Endothelial cell of umbilical vein (primary cell): ENCODE data around the gene PLOD1. TPM values are rescaled to one million over a fixed set of nuclear protein-coding genes. Genes with fewer than 3 reads are reported as not detected.

Experiments used
- BruUV-seq: library from RNA; stranded (reverse); fragments of 400-500 nt; replicated peaks from 2 replicates; lab custom pipeline; 2021; lab: Mats Ljungman, UMichigan
- CTCF ChIA-PET: fragments of 300-600, 350-600 bp; sonication (Branson Sonifier 250); formaldehyde crosslinking; loops from one replicate; lab custom pipeline; 2021; ENCODE audit warnings: antibody characterized with exemption, inconsistent platforms; lab: Charles Lee
- POLR2A ChIA-PET: fragments of 300-600, 350-600 bp; sonication (Branson Sonifier 250); formaldehyde crosslinking; loops from one replicate; lab custom pipeline; 2021; ENCODE audit warnings: antibody characterized with exemption, inconsistent platforms; lab: Charles Lee
- DNase-seq: peaks from one replicate; pipeline ENCODE4 v3.0.0-alpha.2; 2011; ENCODE audit warnings: low read depth, low spot score
- FAIRE-seq: peaks from 2 replicates; lab custom pipeline; 2011; peaks lifted over from hg19 to GRCh38; lab: Jason Lieb, UNC
- H2AFZ ChIP-seq: 2 replicates; pipeline ENCODE4 v1.6.0; 2012; ENCODE audit warnings: low read depth, low read length, control low read depth, inconsistent platforms
- H3K27ac ChIP-seq: 2 replicates; pipeline ENCODE4 v1.5.1; 2011; ENCODE audit warnings: low read depth, mild to moderate bottlenecking, control low read depth, low read length, moderate library complexity; ENCODE audit not compliant: insufficient read depth
- H3K27me3 ChIP-seq, 2 experiments: 2 replicates each; pipeline versions ENCODE4 v1.6.0 to v1.6.1; 2011; ENCODE audit warnings: low read length in 2 of 2, mixed read lengths in 1 of 2; ENCODE audit not compliant: control insufficient read depth in 2 of 2, insufficient read depth in 2 of 2
- H3K36me3 ChIP-seq, 2 experiments: 2 replicates in 1 of 2; 3 replicates in 1 of 2; pipeline ENCODE4 v1.5.1; 2011; ENCODE audit warnings: low read length in 2 of 2, mild to moderate bottlenecking in 1 of 2, moderate library complexity in 1 of 2; ENCODE audit not compliant: control insufficient read depth in 2 of 2, insufficient read depth in 2 of 2; ENCODE audit errors: extremely low read depth in 1 of 2
- H3K4me1 ChIP-seq: 3 replicates; pipeline ENCODE4 v1.5.1; 2011; ENCODE audit warnings: mild to moderate bottlenecking, low read length; ENCODE audit not compliant: control insufficient read depth, insufficient read depth; ENCODE audit errors: extremely low read depth
- H3K4me2 ChIP-seq: 2 replicates; pipeline ENCODE4 v1.6.1; 2011; ENCODE audit warnings: low read length, control low read depth, mixed read lengths; ENCODE audit not compliant: insufficient read depth
- H3K4me3 ChIP-seq, 3 experiments: fragments of 200-600 bp in 1 of 3; sonication (generic), shearing (Covaris generic) in 1 of 3; replicated peaks in 1 of 3; 2 replicates each; pipeline ENCODE4 v1.5.1; 2011 to 2016; ENCODE audit warnings: control low read depth in 3 of 3, low read length in 3 of 3, mild to moderate bottlenecking in 2 of 3, inconsistent platforms in 1 of 3, low read depth in 1 of 3, moderate library complexity in 1 of 3; ENCODE audit not compliant: insufficient read depth in 1 of 3
- H3K79me2 ChIP-seq: 2 replicates; pipeline ENCODE4 v1.6.0; 2012; ENCODE audit warnings: low read length, inconsistent platforms; ENCODE audit not compliant: control insufficient read depth, insufficient read depth
- H3K9ac ChIP-seq: replicated peaks from 2 replicates; pipeline ENCODE3; 2011; ENCODE audit warnings: low read length, control low read depth; ENCODE audit not compliant: insufficient read depth; ENCODE audit errors: extremely low read depth
- H3K9me1 ChIP-seq: replicated peaks from 3 replicates; pipeline ENCODE4 v1.6.0; 2011; ENCODE audit warnings: mild to moderate bottlenecking, low read length; ENCODE audit not compliant: control insufficient read depth, insufficient read depth; ENCODE audit errors: extremely low read depth
- H3K9me3 ChIP-seq: replicated peaks from 2 replicates; pipeline ENCODE4 v1.5.1; 2012; ENCODE audit warnings: low read length, inconsistent platforms; ENCODE audit not compliant: control insufficient read depth, insufficient read depth
- H4K20me1 ChIP-seq: replicated peaks from 2 replicates; pipeline ENCODE3; 2011; ENCODE audit warnings: mild to moderate bottlenecking, low read length; ENCODE audit not compliant: control insufficient read depth, insufficient read depth; ENCODE audit errors: extremely low read depth
- CTCF ChIP-seq, 2 donors: IDR thresholded peaks; 1 replicate in 1 of 2; 2 replicates in 1 of 2; pipeline ENCODE4 v1.5.1; 2011; ENCODE audit warnings: low read length in 2 of 2, mild to moderate bottlenecking in 2 of 2, moderate library complexity in 2 of 2, control low read depth in 1 of 2, inconsistent platforms in 1 of 2, low read depth in 1 of 2; ENCODE audit not compliant: insufficient read depth in 1 of 2; ENCODE audit errors: extremely low read depth in 1 of 2
- EZH2 ChIP-seq: IDR thresholded peaks from 2 replicates; pipeline ENCODE4 v1.6.1; 2012; ENCODE audit warnings: borderline replicate concordance, low read depth, mild to moderate bottlenecking, moderate library complexity, low read length, inconsistent platforms; ENCODE audit not compliant: severe bottlenecking
- FOS ChIP-seq: IDR thresholded peaks from 2 replicates; pipeline ENCODE4 v1.6.1; 2011; ENCODE audit warnings: mild to moderate bottlenecking, low read length, moderate library complexity, borderline replicate concordance; ENCODE audit not compliant: insufficient read depth
- GATA2 ChIP-seq: IDR thresholded peaks from 2 replicates; pipeline ENCODE4 v1.7.0; 2011; ENCODE audit warnings: low read depth, mild to moderate bottlenecking, moderate library complexity, mixed read lengths, low read length; ENCODE audit not compliant: insufficient read length, insufficient read depth
- JUN ChIP-seq: IDR thresholded peaks from 2 replicates; pipeline ENCODE4 v1.6.1; 2011; ENCODE audit warnings: borderline replicate concordance, low read depth; ENCODE audit not compliant: insufficient read length, insufficient read depth
- MAX ChIP-seq: IDR thresholded peaks from 2 replicates; pipeline ENCODE4 v1.6.1; 2011; ENCODE audit not compliant: insufficient read depth, insufficient read length
- MYC ChIP-seq: IDR thresholded peaks from one replicate; pipeline ENCODE4 v1.6.1; 2011; ENCODE audit warnings: mild to moderate bottlenecking, low read depth, low read length
- POLR2A ChIP-seq: IDR thresholded peaks from 2 replicates; pipeline ENCODE4 v1.6.1; 2012; ENCODE audit warnings: low read depth, mild to moderate bottlenecking, control low read depth, low read length
- POLR2AphosphoS5 ChIP-seq: IDR thresholded peaks from 2 replicates; pipeline ENCODE4 v1.6.1; 2012; ENCODE audit warnings: low read depth, mild to moderate bottlenecking, control low read depth, low read length, moderate library complexity; ENCODE audit not compliant: insufficient read depth
- dilution Hi-C: fragments of 300-500 bp; cut with MboI; formaldehyde crosslinking; loops from one replicate; pipeline ENCODE4 v1.15.0; 2019; ENCODE audit warnings: low sequenced_read_pairs; ENCODE audit not compliant: extremely low pct_ligation_motif_present
- intact Hi-C: fragments of 100-400 bp; cut with micrococcal nuclease; formaldehyde crosslinking; loops from one replicate; pipeline ENCODE4 v1.10.0; 2022
- polyA plus RNA-seq, 4 experiments: library from polyadenylated mRNA; depleted of rRNA in 3 of 4; stranded (reverse) in 3 of 4; unstranded in 1 of 4; fragments of >200 nt; gene quantifications; 2 replicates each; pipeline versions ENCODE4 v1.2.1 to v1.2.3, GENCODE V29; 2011 to 2012; ENCODE audit warnings: missing spikeins in 1 of 4
- total RNA-seq: library from RNA; stranded (reverse); gene quantifications from 2 replicates; pipeline ENCODE4 v1.2.3, GENCODE V29; 2021

Gene PLOD1
- total and polyA plus RNA-seq, 2 donors (not counting 3 experiments of a cell fraction or from before 2014, with no cell fraction given) = 260 to 412 TPM

- Histone ChIP-seq H2AFZ (no peak overlapping the region), H3K27ac (no peak overlapping the region), H3K9ac (no peak overlapping the region), H3K9me3 (no peaks in the 10 kb centered on the region), H3K79me2 (no peaks in the 10 kb centered on the region), H3K4me1 (no peaks in the 10 kb centered on the region), H4K20me1 (no peaks in the 10 kb centered on the region), H3K9me1 (no peaks in the 10 kb centered on the region), H3K4me2 (no peak overlapping the region), H3K4me3 (no peak overlapping the region), H3K36me3 (peaks cover 10 to 41% of the 10 kb centered on the region in 2 experiments), H3K27me3 (no peaks in the 10 kb centered on the region)
- TF ChIP-seq POLR2AphosphoS5 (no peak), CTCF (IDR thresholded peaks at IDR 0.05; ENCODE audit: extremely low read depth in 1 of 2, insufficient read depth in 1 of 2, low read depth in 1 of 2, low read length in 2 of 2) (no peak), MAX (no peak), POLR2A (no peak), JUN (no peak), MYC (no peak), GATA2 (no peak), EZH2 (no peak), FOS (no peak)
- dilution Hi-C loops (no loop called here), intact Hi-C loops (no loop called here)
- ChIA-PET POLR2A (interaction anchor here (2.2 kb wide), 1 partner anchor 43 kb away, joined by 7 read pairs; no protein-coding TSS in a partner anchor), CTCF (no interaction called here)
- no TSS peak for BruUV-seq
- FAIRE-seq (no peak), DNase-seq (no peak)
Measured at GRCh38 chr1:11952455-11953109, 18.1 kb downstream of the PLOD1 start.
